NCI-H1694 treated with DMSO at 0.1 percent for 48 hours (cell line): Measurements from ENCODE around the gene SERPINA1.

Experiments used
- DNase-seq: peaks from one replicate; lab custom pipeline; 2025; lab: John Stamatoyannopoulos, UW

The SERPINA1 gene

DNA sequence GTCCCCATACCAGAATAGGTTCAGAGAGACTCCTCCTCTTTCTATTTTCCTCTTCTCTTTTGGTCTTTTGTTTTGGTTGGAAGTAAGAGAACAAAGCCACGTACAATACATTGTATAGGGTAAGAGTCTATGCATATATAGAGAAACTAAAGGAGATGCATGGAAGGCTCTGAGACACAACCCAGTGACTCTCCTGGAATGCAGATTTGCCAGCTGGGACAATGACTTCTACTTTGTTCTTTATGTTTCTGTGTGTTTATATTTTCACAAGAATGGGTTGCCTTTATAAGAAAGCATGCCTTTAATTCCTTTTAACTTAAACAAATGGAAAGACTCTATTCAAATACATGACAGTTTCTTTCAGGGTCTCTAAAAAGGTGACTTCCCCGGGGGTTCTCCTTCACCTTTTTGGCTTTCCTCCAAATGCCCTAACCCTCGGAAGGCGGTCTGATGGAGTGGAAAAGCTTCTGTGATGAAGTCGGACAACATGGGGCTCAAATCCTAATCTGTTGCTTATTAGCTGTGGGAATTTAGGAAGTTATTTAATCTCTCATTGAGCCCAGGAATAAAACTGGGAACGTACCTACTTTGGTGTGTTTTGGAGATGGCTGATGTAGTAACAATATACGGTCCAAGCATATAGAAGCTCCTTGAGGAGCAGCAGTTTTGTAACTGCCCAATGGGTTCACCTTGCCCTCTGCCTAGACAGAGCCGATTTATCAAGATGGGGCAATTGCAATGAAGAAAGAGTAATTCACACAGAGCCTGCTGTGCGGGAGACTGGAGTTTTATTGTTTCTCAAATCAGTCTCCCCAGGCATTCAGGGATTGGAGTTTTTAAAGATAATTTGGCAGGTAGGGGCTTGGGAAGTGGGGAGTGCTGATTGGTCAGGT is 9.1 kb upstream of the SERPINA1 start:
- DNase-seq, result no peak

DNA sequence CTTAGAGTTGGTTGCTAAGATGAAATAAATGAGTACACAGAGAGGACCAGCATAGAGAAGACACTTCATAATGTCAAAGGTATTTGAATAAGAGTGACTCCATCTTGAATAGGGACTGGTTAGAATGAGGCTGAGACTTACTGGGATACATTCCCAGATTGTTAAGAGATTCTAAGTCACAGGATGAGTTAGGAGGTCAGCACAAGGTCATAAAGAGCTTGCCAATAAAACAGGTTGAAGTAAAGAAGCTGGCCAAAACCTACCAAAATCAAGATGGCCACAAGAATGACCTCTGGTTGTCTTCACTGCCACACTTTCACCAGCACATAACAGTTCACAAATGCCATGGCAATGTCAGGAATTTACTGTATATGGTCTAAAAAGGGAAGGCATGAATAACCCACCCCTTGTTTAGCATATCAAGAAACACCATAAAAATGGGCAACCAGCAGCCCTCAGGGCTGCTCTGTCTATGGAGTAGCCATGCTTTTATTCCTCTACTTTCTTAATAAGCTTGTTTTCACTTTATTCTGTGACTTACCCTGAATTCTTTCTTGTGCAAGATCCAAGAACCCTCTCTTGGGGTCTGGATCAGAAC is 8.3 kb upstream of the SERPINA1 start:
- no peak for DNase-seq

DNA sequence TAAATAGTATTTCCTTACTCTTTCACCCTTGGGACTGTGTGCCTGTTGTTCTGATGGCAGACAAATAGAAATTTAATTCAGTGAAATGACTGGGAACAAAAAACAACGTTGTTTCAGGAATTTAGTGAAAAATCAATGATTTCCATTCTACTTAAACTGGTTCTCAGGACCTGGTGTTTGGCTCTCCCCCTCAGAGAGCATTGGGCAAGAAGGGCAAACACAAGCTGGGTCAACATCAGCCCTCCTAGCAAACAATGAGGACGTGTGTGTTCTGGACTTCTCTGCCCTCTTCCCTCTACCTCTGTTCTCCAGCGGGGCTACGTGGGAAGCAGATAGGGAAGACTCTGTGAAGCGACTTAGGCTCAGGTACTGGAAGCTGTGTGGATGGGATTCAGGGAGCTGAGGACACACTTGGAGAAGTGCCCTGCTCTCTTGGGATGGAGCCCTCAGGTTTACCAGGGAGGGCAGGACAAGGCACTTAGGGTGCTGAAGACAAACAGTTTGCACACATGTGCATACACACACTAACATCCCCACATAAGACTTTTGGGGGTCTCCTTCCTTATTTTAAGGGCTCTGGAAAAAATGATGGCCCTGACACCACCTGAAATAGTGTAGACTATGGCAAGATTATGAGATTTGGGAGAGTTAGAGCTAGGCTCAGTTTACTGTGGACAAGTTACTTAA is 7.6 kb upstream of the SERPINA1 start:
- DNase-seq, result no peak

DNA sequence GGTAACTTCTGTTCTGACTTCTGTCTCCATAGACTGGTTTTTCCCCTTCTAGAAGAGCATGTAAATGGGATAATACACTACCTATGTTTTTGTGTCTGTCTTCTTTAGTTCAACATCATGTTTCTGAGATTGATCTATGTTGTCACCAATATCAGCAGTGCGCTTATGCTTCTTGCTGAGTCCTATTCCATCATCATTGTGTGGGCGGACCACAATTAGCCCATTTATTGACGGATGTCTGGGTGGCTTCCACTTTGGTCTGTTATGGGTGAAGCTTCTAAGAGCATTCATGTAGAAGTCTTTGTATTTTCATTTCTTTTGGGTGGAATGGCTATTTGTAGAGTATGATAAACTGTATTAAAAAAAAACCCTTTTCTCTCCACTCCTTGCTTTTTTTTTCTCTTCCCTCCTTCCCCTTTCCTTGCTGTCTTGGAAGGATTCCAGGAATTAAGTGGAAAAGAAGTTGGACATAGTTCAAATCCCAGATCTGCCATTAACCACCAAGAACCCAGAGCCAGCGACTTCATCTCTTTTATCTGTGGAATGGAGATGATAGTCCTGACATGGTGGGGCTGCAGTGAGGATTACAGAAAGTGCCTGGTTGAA is 7.0 kb upstream of the SERPINA1 start:
- no peak for DNase-seq

DNA sequence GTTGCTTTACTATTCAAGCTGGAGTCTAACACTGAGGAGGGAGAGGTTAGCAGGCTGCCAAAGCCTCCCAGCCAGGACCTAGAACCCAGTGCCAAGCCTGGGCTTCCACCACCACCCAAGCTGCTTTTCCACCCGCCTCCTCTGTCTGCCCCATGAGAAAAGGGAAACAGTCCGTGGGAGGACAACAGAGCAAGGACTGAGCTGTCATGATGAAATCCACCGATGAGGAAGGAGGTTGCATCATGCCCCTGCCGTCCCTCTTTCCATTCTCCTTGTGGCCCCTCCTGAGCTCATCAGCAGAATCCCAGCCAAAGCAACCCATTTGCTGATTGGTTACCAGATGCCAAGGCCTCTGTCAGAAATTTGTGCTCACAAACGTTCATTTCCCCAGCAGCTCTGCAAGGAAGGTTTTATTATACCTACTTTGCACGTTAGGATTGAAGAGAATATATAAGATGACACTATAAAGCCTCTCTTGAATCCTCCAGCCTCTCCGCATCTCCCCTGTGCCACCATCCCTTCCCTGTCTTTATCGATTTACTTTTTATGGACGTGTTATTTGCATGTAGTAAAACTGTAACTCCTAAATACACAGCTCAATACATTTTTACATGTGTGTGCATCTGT is 6.3 kb upstream of the SERPINA1 start:
- no peak for DNase-seq

DNA sequence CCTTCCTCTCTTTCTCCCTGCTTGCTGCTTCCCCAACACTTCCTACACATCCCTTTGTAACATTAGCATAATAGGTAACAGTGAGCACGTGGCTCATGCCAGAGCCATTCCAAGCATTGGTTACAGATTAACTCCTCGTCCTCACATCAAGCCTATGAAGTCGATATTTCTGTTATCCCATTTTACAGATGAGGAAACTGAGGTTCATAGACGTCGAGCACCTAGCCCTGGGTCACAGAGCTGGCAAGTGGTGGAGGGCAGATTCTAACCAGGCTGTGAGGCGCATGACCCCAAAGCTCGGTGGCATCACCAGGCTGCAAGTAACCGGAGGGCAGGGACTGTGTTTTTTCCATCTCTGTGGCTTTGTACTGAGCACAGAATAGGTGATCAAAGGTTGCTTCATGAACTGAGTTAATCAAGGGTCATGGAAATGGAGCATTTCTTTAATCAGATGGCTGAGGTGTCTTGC is 5.7 kb upstream of the SERPINA1 start:
- DNase-seq, result no peak

DNA sequence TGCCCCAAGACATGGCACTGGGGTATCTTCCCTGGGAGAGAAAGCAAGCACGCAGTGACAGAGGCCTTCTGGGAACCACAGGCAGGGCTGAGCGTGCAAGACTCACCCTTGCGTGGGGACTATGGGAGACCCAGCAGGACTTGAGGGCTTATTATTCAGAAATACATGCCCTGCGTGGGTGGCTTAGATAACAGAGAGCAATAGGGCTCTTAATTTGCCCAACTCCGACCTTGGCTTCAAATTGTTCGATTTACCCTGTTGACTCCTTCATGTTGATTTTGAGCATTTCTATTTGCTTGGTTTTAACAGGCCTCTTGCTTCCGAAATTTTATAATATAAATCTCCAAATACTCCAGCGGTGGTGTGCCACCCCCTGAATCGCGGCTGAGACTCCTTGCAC is 5.1 kb upstream of the SERPINA1 start:
- DNase-seq, result no peak

DNA sequence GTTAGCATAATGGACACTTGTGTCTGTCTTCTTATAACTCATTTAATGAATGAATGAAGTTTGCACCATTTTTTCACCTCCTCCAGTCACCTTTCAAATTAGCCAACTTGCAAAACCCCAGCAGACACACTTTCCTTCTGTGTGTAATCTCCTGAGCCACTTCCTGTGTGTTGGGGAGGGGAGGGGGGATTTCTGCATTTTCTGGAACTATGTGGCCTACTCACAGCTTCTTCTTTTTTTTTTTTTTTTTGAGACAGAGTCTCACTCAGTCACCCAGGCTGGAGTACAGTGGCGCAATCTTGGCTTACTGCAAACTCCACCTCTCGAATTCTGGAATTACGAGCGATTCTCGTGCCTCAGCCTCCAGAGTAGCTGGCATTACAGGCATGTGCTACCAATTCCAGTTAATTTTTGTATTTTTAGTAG is 4.1 kb upstream of the SERPINA1 start:
- no peak for DNase-seq

DNA sequence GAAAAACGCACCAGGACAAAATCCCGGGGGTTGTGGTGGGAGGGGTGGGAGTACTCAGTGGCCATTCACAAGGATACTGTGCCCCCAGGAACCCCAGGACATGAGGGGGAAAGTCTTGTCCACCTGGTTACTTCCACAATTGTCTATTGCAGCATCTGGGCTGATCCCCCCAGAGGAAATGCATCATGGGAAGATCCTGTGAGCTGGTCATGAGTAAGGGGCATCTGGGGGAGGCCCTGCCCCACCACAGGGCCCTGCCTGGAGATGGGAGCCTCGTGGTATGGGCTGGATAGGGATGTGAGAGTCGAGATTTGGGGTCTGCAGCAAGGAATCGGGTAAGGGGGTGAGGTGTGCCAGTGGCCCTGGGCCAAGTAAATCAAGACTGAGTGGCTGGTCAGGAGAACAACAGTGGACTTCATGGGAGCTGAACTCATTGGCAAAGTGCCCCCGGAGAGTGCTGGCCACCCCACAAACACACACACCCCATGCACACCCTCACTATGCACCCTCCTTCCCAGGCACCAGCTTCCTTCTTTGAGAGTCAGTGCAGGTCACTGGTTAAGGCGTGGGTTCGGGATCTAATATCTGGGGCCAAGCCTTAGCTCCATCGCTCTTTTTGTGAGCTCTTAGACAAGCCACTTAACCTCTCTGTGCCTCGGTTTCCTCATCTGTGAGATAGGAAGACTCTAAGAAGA is 3.0 kb upstream of the SERPINA1 start:
- DNase-seq, result no peak

DNA sequence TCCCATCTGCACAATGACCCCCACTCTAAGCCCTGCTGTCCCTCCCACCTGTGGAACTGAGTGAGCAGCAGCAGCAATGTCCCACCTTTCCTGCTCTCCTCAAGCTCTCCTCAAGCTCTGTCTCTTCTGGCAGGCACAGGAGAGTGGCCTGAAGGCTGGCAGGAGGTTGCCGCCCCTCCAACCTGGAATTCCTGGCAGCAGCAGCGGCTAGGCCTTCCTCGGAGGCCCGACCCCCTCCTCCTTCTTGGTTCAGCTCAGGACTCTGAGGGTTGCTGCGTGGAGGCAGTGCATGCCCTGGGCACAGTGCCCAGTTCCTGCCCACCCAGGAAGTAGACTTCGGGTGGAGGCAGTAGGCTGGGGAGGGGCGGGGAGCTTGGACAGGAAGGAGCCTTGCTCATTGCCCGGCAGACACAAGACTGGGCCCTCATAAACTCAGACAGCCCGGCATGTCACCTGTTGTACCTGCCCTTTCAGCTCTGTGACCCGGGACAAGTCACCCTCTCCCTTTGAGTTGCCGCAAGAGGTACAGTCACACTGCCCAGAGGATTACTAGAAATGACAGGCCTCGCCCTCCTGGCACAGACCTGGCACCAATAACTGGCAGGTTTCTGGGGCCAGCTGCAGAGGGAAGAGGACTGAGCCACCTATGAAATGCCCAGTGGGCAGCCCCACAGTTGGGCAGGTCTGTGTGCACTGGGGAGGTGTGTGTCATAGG is 2.1 kb upstream of the SERPINA1 start:
- DNase-seq, result no peak

DNA sequence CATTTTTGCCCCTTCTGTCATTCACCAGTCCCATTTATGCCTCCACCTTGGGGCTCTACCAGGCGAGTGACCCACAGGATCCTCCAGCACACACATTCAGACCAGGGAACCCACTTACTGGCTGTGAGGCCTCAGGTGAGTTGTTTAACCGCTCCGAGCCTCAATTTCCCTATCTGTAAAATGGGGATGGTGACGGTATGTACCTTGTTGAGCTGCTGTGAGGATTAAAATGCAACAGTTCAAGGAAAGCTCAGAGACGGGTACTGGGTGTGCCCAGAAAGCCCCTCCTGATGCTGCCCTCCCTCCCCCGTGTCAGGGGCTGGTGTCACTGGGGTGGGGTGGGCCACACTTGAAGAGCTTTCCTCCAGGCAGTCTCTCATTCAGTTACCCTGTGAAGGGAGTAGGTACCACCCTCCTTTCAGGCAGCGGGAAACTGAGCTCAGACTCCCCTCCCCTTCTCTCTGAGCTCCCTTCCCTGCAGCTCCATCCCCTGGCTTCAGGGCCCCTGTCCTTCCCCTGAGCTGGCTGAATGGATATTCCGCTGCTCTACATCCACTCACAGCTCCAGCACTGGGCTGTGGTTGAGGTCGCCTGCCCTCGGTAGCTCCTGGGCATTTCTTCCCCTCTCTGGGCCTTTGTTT is 1.4 kb upstream of the SERPINA1 start:
- DNase-seq, result no peak

DNA sequence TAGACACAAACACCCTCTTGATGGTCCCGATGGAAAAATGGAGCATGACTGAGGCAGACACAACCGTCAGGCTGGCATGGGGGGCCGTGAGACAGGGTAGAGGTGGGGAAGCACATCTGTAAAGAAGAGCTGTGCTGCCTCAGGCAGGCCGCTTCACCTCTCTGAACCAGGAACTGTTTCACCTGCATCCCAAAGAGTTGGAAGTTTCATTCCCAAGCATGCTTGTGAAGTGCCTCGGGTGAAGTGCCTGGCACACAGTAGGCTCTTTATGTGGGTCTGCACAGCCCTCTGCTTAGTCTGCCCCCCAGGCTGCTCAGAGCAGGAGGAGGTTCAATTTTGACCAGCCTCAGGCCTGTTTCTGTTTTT is 685 bp upstream of the SERPINA1 start:
- DNase-seq, result no peak

DNA sequence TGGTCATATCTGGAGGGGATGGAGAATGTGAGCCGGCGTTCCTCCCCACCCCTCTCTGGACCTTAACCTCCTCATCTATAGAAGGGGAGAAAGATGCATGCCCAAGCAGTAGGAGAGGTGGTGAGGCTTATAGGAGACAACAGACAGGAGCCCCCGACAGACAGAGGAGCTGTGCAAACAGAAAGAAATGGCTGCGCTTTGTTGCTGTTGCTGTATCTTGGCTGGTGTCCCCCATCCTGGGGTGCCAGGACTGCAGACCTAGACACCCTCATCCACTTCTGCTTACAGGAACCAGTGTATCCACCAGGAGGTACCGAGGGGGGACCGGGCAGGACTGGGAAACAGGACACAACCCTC is 397 bp downstream of the SERPINA1 start:
- no peak for DNase-seq

DNA sequence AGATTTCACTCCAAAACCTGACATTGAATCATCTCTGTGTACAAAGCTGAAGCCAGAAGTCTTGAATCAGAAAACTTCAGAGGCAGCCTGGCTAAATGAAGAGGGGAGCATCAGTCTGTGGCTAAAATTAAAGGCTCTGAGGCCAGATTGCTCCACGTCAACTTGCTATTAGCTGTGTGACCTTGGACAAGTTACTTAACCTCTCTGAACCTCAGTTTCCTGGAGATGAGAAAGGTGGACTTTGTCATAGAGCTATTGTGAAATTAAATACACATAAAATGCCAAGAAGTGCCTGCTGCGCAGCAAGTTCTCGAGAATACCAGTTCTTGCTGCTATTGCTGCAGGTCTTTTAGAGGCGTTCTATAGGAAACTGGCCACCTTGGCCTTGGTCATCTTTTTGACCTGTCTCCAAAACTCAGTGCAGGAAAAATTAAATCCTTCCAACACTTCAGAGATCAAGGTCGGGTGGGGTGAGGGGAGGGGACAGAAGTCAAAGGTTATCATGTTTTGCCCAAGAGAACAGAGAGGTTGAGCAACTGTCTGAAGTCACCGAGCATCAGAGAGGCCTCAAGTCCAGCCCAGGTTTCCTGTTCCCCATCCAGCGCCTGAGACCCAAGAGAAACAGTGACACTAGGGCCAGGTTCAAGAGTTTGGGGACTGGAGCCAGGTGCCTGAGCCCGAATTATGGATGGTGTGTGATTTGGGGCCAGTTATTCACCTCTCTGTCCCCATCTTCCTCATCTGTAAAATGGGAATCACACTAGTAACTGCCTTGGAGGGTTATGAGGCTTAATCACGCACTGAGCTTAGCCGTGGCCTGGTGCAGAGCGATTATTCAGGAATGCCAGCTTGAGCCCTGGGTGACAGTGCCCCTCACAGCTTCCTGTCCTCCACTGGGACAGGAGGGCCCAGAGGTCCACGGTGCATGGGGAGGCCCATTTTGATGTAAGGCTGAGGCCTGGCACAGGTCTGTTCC is 1.1 kb downstream of the SERPINA1 start:
- DNase-seq, result no peak

DNA sequence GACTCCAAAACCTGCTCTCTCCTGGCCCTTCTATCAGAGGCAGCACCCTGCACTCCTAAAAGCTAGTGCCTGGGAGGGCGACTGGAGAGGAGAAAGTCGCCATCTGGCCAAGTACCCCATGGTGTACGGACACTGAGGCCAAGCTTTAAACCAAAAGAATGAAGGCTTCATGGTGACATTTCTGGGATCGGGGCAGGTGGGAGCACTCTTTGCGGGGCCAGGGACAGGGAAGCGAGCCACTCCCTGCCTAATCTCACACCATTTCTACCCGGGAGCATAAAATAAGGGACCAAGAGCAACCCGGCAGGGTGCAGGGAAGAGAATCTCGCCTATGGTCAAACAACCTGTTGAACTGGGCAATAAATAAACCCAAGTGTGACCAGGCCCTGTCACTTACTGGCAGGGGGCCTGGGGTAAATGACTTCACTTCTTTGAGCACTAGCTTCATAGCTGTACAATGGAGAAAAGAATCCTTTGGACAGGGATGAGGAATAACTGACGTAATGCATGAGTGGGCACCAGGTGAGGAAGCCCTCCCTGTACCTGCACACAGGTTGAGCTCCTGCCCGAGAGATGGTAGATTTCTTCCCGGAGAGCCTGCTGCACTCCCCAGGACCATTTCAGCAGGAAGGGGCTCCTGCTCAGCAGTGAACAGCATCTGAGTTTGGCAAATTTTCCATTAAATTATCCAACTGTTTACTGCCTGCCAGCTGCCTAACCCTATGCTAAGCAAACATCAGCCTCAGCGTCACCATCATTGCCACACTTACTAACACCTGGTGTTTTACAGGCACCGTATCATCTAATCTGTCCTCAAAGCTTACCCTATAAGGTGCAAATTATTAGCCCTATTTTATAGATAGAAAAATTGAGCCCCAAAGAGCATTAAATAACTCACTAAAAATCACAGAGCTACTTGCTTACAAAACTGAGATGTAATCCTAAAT is 2.0 kb downstream of the SERPINA1 start:
- peak; percentile 80 for DNase-seq

DNA sequence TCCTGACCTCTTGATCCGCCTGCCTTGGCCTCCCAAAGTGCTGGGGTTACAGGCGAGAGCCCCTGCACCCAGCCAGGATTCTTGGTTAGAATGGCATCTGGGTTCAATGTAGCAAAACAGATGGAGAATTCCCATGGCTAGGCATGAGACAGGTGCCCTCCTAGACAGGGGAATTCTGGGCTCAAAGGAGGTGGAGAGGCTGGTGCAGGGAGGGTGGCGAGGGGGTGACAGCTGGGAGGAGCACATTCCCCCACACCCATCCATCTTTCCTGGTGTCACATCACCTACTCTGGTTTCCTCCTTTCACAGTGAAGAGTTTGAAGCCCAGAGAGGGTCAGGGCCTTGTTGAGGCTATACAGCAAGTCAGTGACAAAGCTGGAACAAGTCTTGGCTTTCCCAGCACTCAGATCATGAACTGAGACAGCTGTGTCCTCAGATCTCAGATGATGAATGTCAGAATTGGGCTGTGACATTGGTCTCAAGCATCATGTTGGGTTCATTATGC is 2.8 kb downstream of the SERPINA1 start:
- peak; percentile 89 for DNase-seq

DNA sequence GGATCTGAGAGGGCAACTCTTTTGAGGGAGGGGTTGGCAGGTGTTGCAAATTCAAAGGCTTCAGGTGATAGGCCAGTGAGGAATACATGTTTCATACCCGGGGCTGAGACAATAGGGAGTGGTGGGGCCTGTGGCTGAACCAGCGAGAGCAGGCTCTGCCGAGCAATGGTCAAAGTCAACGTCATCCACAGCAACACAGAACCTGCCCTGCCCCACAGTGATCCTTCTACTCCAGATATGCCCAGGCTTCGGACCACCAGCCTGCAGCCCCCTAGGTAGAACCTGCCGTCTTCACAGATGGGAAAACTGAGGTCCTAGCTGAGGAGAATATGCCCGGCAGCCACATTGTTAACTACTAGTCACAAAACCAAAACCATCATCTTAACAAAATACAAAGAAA is 4.1 kb downstream of the SERPINA1 start:
- no peak for DNase-seq

DNA sequence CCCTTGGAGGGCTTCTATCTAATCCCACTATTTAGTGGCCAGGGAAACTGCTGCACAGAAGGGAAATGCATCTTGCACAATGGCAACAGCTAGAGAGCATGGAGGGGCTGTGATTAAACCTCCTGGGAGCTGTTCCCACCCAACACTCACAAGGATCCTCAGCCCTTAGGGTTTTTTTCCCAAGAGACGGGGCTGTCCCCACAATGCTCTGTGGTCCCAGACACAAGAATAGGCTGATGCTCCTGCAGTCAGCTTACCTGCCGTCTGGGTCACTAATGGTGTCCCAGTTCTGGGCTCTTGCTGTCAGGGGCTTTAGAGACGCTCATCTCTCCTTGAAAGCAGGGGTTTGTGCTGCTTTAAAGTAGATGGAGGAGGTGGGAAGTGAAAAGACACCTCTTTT is 4.6 kb downstream of the SERPINA1 start:
- DNase-seq, result no peak
